Measurements from ENCODE around the gene THAP11.
"Not testable (repeated sequence)": the region's sequence is repeated elsewhere in the genome, so short reads cannot be mapped to it uniquely, and the experiment has no call there.

Gene THAP11

DNA sequence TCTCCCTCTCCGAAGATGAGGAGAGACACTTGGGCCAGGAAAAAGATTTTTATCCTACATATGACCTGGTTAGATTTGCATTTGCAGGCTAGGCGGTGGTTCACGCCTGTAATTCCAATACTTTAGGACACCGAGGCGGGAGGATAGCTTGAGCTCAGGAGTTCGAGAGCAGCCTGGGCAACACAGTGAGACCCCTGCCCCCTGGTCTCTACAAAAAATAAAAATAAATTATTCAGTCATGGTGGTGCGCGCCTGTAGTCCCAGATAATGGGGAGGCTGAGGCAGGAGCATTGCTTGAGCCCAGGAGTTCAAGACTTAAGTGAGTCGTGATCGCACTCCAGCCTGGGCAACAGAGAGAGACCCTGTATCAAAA is 7.9 kb upstream of the THAP11 start:
- Histone ChIP-seq H3K79me2 (ENCODE audit: low read length) (peaks cover 19% of the 10 kb centered on the region), H4K20me1 (ENCODE audit: insufficient read depth, low read length) (no peaks in the 10 kb centered on the region), H3K9ac (ENCODE audit: low read length) (no peak overlapping the region; the same call in 1 of the 2 replicates), H3K9me2 (replicated peaks; ENCODE audit: insufficient read depth, low read length) (no peaks in the 10 kb centered on the region), H3K36me3 (replicated peaks; ENCODE audit: insufficient read depth, low read length) (no peaks in the 10 kb centered on the region), H3K4me3 (ENCODE audit: low read length) (peak overlapping the region; percentile 77), H3F3A (ENCODE audit: insufficient read depth, low read length) (no peaks in the 10 kb centered on the region), H3K9me3 (replicated peaks; ENCODE audit: insufficient read depth, low read length) (no peaks in the 10 kb centered on the region), H3K4me2 (ENCODE audit: low read depth, low read length) (peak overlapping the region; percentile 56), H3K27me3 (replicated peaks; ENCODE audit: insufficient read depth, low read length) (no peaks in the 10 kb centered on the region), H3K4me1 (ENCODE audit: low read length) (no peaks in the 10 kb centered on the region), H3K27ac (ENCODE audit: low read length) (no peak overlapping the region), H2AFZ (ENCODE audit: low read length) (peak overlapping the region; percentile 55)
- DNase-seq, result no peak
- TF ChIP-seq EZH2 (optimal IDR thresholded peaks at IDR 0.05; ENCODE audit: low read depth, low read length), result no peak
- no peak for TF ChIP-seq EZH2phosphoT487 (IDR thresholded peaks at IDR 0.05; ENCODE audit: low read length)
- TF ChIP-seq, protein P1, sequence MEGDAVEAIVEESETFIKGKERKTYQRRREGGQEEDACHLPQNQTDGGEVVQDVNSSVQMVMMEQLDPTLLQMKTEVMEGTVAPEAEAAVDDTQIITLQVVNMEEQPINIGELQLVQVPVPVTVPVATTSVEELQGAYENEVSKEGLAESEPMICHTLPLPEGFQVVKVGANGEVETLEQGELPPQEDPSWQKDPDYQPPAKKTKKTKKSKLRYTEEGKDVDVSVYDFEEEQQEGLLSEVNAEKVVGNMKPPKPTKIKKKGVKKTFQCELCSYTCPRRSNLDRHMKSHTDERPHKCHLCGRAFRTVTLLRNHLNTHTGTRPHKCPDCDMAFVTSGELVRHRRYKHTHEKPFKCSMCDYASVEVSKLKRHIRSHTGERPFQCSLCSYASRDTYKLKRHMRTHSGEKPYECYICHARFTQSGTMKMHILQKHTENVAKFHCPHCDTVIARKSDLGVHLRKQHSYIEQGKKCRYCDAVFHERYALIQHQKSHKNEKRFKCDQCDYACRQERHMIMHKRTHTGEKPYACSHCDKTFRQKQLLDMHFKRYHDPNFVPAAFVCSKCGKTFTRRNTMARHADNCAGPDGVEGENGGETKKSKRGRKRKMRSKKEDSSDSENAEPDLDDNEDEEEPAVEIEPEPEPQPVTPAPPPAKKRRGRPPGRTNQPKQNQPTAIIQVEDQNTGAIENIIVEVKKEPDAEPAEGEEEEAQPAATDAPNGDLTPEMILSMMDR (IDR thresholded peaks at IDR 0.05; ENCODE audit: low read length), result no peak

DNA sequence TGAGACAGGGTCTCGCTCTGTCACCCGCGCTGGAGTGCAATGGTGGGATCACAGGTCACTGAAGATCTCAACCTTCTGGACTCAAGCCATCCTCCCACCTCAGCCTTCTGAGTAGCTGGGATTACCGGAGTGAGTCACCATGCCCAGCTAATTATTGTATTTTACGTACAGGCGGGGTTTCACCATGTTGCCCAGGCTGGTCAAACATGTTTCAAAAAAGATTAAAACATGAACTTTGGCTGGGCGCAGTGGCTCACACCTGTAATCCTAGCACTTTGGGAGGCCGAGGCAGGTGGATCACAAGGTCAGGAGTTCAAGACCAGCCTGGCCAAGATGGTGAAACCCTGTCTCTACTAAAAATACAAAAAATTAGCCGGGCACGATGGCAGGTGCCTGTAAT is 4.9 kb upstream of the THAP11 start:
- not testable (repeated sequence) for H3K4me2 ChIP-seq (ENCODE audit: low read depth, low read length); H3K4me3 ChIP-seq (ENCODE audit: low read length); H2AFZ ChIP-seq (ENCODE audit: low read length); H4K20me1 ChIP-seq (ENCODE audit: insufficient read depth, low read length); H3K27me3 ChIP-seq (replicated peaks; ENCODE audit: insufficient read depth, low read length); H3K27ac ChIP-seq (ENCODE audit: low read length); DNase-seq; H3K4me1 ChIP-seq (ENCODE audit: low read length); H3F3A ChIP-seq (ENCODE audit: insufficient read depth, low read length); H3K9me2 ChIP-seq (replicated peaks; ENCODE audit: insufficient read depth, low read length); H3K36me3 ChIP-seq (replicated peaks; ENCODE audit: insufficient read depth, low read length); H3K9ac ChIP-seq (ENCODE audit: low read length); H3K9me3 ChIP-seq (replicated peaks; ENCODE audit: insufficient read depth, low read length)
- peaks cover 14% of the 10 kb centered on the region for H3K79me2 ChIP-seq (ENCODE audit: low read length)

DNA sequence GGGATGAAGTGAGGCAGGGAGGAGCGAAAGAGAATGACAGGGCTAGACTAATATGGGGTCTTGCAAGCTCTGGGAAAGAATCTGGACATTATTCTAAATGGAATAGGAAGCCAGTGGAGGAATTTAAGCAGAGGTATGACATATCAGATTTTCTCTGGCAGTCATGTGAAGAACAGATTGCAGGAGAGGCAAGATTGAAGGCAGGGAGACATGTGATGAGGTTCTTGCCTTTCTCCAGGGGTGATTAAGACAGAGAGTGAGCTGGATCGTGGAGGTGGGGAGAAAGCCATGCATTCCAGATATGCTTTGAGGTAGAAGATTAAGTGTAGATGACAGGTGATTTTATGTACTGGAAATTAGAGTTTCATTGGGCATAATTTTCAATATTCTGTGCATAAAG is 4.3 kb upstream of the THAP11 start:
- no peak overlapping the region for H2AFZ ChIP-seq (ENCODE audit: low read length)

DNA sequence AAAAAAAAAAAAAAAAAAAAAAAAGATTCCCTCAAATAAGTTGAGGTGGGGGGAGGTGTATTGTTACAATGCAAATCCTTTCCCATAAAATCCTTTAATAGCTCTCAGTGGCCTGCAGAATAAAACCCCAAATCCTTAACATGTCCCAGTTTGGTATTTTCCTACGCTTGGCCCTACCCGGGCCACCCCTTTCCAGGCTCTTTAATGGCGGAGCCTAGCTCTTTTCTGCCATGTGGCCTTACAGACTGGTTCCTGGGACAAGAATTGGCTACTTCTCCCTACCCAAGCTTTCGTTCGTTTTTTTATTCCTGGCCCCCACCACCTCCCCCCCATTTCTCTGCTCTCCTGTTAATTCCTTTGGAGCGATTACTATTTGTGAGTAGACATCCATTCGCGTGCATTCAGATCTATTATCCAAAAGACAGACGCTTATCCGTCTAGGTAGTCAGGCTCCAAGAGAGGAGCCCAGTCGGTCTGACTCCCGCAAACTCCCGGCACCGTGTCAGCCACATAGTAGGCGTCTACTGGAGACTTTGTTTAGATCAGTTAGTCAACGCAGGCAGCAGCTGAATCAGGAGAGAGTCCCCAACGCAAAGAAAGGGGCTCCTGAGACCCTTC is 813 bp upstream of the THAP11 start:
- TF ChIP-seq, protein P1 (IDR thresholded peaks at IDR 0.05; ENCODE audit: low read length), result no peak
- no peak for TF ChIP-seq EZH2 (optimal IDR thresholded peaks at IDR 0.05; ENCODE audit: low read depth, low read length)
- TF ChIP-seq EZH2phosphoT487 (IDR thresholded peaks at IDR 0.05; ENCODE audit: low read length), result no peak

More for the DNA sequence above, 4.3 kb upstream of the THAP11 start:
- Histone ChIP-seq H4K20me1 (ENCODE audit: insufficient read depth, low read length) (no peaks in the 10 kb centered on the region), H3K9me3 (replicated peaks; ENCODE audit: insufficient read depth, low read length) (no peaks in the 10 kb centered on the region), H3K9me2 (replicated peaks; ENCODE audit: insufficient read depth, low read length) (no peaks in the 10 kb centered on the region), H3K27me3 (replicated peaks; ENCODE audit: insufficient read depth, low read length) (no peaks in the 10 kb centered on the region), H3K4me2 (ENCODE audit: low read depth, low read length) (no peak overlapping the region), H3K4me3 (ENCODE audit: low read length) (no peak overlapping the region), H3K9ac (ENCODE audit: low read length) (no peak overlapping the region), H3K36me3 (replicated peaks; ENCODE audit: insufficient read depth, low read length) (no peaks in the 10 kb centered on the region), H3F3A (ENCODE audit: insufficient read depth, low read length) (peaks cover 5% of the 10 kb centered on the region), H3K4me1 (ENCODE audit: low read length) (peaks cover 5% of the 10 kb centered on the region), H3K27ac (ENCODE audit: low read length) (no peak overlapping the region), H3K79me2 (ENCODE audit: low read length) (peaks cover 13% of the 10 kb centered on the region)
- TF ChIP-seq, protein P1 (IDR thresholded peaks at IDR 0.05; ENCODE audit: low read length), result no peak
- no peak for DNase-seq

More for the DNA sequence above, 813 bp upstream of the THAP11 start:
- no peaks in the 10 kb centered on the region for H3K9me3 ChIP-seq (replicated peaks; ENCODE audit: insufficient read depth, low read length)
- H3K4me3 ChIP-seq (ENCODE audit: low read length), result peak overlapping the region; percentile 98
- peak overlapping the region; percentile 95; the same call in 1 of the 2 replicates for H3K9ac ChIP-seq (ENCODE audit: low read length)
- no peak for DNase-seq
- H3K4me2 ChIP-seq (ENCODE audit: low read depth, low read length), result peak overlapping the region; percentile 84
- H3K36me3 ChIP-seq (replicated peaks; ENCODE audit: insufficient read depth, low read length), result no peaks in the 10 kb centered on the region
- peak overlapping the region; percentile 99 for H2AFZ ChIP-seq (ENCODE audit: low read length)
- H4K20me1 ChIP-seq (ENCODE audit: insufficient read depth, low read length), result no peaks in the 10 kb centered on the region
- no peaks in the 10 kb centered on the region for H3K9me2 ChIP-seq (replicated peaks; ENCODE audit: insufficient read depth, low read length)
- no peak overlapping the region for H3K27ac ChIP-seq (ENCODE audit: low read length)
- peaks cover 38% of the 10 kb centered on the region for H3K79me2 ChIP-seq (ENCODE audit: low read length)
- peaks cover 30% of the 10 kb centered on the region for H3F3A ChIP-seq (ENCODE audit: insufficient read depth, low read length)
- H3K27me3 ChIP-seq (replicated peaks; ENCODE audit: insufficient read depth, low read length), result no peaks in the 10 kb centered on the region
- peaks cover 25% of the 10 kb centered on the region for H3K4me1 ChIP-seq (ENCODE audit: low read length)

Data from MM.1S (cell line).